ENCODE measurements around the gene DSCAM. TPM values are rescaled to one million over a fixed set of nuclear protein-coding genes. Genes with fewer than 3 reads are reported as not detected.

Gene DSCAM
- total and polyA plus RNA-seq, 10 donors = 0.02 to 2.7 (median 2.0) TPM

DNA sequence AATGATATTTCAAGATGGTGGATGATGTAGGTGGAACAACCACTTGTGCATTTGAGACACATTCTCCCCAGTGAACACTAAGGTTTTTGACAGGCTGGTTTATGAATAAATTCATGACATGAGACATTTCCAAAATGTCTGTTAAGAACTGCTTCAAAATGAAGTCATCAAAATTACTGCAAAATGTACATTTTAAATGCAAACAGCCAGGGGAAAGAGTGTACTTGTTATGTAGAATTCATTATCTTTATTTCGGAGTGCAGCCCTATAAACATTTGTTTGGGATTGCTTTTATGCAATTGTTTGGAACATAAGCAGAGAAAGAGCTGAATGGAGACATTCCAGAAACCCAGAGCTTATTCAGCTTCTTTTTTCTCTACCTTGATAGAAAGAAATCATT is 49.5 kb downstream of the DSCAM start:
- intact Hi-C loops (cut with DNase I; ENCODE audit: low total_unique reads) = no loop called here
- H3K4me1 ChIP-seq = no peaks in the 10 kb centered on the region
- H3K27me3 ChIP-seq (replicated peaks in 1 of 7) = no peaks in the 10 kb centered on the region
- H3K4me3 ChIP-seq = no peak overlapping the region
- DNase-seq = no peak
- no peaks in the 10 kb centered on the region for H3K36me3 ChIP-seq
- H3K27ac ChIP-seq = no peak overlapping the region
- 72 to 90% (median 88%) methylated on average over 1 of the region's 1 CpG for WGBS, 5 donors
- TF ChIP-seq, protein P1, sequence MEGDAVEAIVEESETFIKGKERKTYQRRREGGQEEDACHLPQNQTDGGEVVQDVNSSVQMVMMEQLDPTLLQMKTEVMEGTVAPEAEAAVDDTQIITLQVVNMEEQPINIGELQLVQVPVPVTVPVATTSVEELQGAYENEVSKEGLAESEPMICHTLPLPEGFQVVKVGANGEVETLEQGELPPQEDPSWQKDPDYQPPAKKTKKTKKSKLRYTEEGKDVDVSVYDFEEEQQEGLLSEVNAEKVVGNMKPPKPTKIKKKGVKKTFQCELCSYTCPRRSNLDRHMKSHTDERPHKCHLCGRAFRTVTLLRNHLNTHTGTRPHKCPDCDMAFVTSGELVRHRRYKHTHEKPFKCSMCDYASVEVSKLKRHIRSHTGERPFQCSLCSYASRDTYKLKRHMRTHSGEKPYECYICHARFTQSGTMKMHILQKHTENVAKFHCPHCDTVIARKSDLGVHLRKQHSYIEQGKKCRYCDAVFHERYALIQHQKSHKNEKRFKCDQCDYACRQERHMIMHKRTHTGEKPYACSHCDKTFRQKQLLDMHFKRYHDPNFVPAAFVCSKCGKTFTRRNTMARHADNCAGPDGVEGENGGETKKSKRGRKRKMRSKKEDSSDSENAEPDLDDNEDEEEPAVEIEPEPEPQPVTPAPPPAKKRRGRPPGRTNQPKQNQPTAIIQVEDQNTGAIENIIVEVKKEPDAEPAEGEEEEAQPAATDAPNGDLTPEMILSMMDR (IDR thresholded peaks at IDR 0.05 in 8 of 11, conservative IDR thresholded peaks at IDR 0.05 in 3 of 11) = no peak
- TF ChIP-seq POLR2A (IDR thresholded peaks at IDR 0.05) (no peak), POLR2AphosphoS5 (IDR thresholded peaks at IDR 0.05) (no peak)
- peaks cover 14 to 56% (median 48%) of the 10 kb centered on the region in 8 donors for H3K9me3 ChIP-seq

DNA sequence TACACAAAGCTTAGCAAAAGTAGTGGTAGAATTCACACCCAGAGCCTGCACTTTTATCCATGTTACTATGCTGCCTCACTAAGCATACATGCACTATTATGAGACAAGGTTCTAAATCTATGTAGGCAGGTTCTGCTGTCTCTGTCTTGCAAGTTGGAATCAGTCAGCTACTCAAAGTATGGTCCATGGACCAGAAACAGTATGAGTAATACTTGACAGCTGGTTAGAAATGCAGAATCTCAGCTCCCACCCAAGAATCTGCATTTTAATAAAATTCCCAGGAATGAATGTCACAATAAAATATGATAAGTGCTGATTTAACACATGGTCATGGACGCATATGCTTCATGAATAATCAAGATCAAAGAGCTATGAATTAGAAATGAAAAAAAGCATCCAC is 50.5 kb downstream of the DSCAM start:
- Histone ChIP-seq H3K27ac (no peak overlapping the region), H3K9me3 (peaks cover 14 to 50% (median 39%) of the 10 kb centered on the region in 8 donors), H3K4me3 (no peak overlapping the region), H3K36me3 (no peaks in the 10 kb centered on the region), H3K4me1 (no peaks in the 10 kb centered on the region), H3K27me3 (replicated peaks in 1 of 7) (no peaks in the 10 kb centered on the region)
- WGBS, 5 donors = 45 to 83% (median 64%) methylated on average over 1 of the region's 1 CpG
- intact Hi-C loops (cut with DNase I; ENCODE audit: low total_unique reads) = no loop called here
- TF ChIP-seq POLR2A (IDR thresholded peaks at IDR 0.05) (no peak), POLR2AphosphoS5 (IDR thresholded peaks at IDR 0.05) (no peak)
- TF ChIP-seq, protein P1 (IDR thresholded peaks at IDR 0.05 in 8 of 11, conservative IDR thresholded peaks at IDR 0.05 in 3 of 11) = no peak
- DNase-seq = no peak

DNA sequence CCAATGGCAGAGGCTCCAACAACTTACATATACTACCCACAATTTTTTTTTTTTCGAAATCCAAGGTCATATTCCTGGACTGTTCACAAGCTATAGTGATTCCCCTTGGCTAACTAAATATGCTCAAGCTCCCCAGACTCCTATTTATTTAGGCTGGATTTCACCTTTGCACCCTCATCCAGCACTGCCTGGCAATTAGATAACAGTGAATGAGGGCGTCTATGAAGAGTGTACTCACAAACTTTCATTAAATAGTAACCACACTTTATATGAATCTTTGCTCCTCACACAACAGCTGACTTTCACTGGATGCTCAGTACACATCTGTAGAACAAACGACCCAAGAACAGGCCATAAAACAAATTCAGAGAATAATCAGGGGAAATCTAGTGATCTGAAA is 51.6 kb downstream of the DSCAM start:
- H3K27ac ChIP-seq = no peak overlapping the region
- TF ChIP-seq POLR2AphosphoS5 (IDR thresholded peaks at IDR 0.05) (no peak), POLR2A (IDR thresholded peaks at IDR 0.05) (no peak)
- TF ChIP-seq, protein P1 (IDR thresholded peaks at IDR 0.05 in 8 of 11, conservative IDR thresholded peaks at IDR 0.05 in 3 of 11) = no peak

DNA sequence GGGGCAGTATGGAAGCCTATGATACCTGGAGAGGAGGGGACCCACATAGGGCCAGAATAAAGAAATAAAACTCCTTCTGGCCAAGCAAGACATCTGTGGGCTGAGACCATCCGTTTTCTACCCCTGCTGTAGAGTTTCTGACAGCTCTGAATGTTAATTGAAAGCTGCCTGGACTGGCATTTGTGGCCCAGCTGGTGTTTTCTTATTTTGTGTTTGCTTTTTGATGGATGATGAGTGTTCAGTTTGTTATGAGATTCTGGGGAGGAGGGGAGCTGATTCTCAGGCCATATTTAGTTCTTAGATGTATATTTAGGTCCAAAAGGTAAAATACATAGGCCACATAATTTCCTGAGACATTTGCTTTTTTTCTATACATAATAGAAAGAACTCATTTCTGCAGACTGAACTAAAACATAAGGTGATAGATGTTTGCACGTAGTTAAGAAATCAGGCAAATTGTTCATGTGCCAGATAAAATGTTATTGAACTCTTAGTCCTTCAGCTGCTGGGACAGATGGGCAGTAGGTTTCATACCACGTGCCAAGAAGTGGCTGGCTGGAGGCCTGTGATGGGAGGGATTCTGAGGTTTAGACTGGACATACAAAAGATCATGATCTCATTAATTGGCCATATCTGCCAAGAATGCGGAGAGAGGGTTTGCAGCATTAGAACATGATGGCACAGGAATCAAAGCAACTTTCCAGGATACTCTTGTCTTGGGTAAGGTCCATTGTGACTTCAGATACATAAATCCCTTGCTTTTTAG is 54.1 kb downstream of the DSCAM start:
- H3K36me3 ChIP-seq = no peaks in the 10 kb centered on the region
- WGBS, 5 donors = 53 to 75% (median 69%) methylated on average over 4 of the region's 4 CpGs
- no peaks in the 10 kb centered on the region for H3K4me1 ChIP-seq
- TF ChIP-seq POLR2AphosphoS5 (IDR thresholded peaks at IDR 0.05) = no peak
- TF ChIP-seq, protein P1 (IDR thresholded peaks at IDR 0.05 in 8 of 11, conservative IDR thresholded peaks at IDR 0.05 in 3 of 11) = no peak
- no peak for TF ChIP-seq POLR2A (IDR thresholded peaks at IDR 0.05)
- no peak overlapping the region for H3K4me3 ChIP-seq
- H3K27ac ChIP-seq = no peak overlapping the region
- no peaks in the 10 kb centered on the region for H3K27me3 ChIP-seq (replicated peaks in 1 of 7)
- no peak for DNase-seq
- peaks cover 0 to 21% (median 3%) of the 10 kb centered on the region in 8 donors for H3K9me3 ChIP-seq
- intact Hi-C loops (cut with DNase I; ENCODE audit: low total_unique reads) = no loop called here

More for the DNA sequence above, 51.6 kb downstream of the DSCAM start:
- no peaks in the 10 kb centered on the region for H3K4me1 ChIP-seq
- intact Hi-C loops (cut with DNase I; ENCODE audit: low total_unique reads) = no loop called here
- 55 to 69% (median 57%) methylated on average over 3 of the region's 3 CpGs for WGBS, 5 donors
- DNase-seq = no peak
- H3K27me3 ChIP-seq (replicated peaks in 1 of 7) = no peaks in the 10 kb centered on the region
- H3K9me3 ChIP-seq = peaks cover 12 to 44% (median 28%) of the 10 kb centered on the region in 8 donors
- no peaks in the 10 kb centered on the region for H3K36me3 ChIP-seq
- H3K4me3 ChIP-seq = no peak overlapping the region

Measured in spleen (tissue), 11 donors.